Smooth muscle cell of the brain vasculature (primary cell): ENCODE data around the gene ATOH8.

Experiments
- DNase-seq: peaks from one replicate; pipeline ENCODE4 v3.0.0-alpha.2; 2012; ENCODE audit warnings: low read depth, low spot score

The ATOH8 gene

DNA sequence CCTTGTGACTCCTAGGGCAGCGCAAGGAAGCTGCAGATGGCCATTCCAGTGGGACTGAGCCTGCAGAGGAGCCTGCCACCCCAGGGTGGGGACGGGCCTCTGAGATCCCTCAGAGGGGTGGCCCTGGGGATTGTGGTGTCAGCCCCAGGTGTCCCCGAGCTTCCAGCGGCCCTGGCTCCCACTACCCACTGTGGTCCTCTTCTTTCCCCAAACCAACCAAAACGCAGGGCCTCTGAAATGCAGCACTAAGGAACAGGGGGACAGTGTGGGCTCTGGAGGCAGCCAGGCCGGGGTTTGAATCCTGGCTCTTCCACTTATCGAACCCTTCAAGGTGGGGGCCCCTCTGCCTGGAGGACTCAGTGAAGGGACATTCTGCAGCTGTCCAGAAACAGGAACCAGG, 32.7 kb downstream of the ATOH8 start:
- DNase-seq: no peak

DNA sequence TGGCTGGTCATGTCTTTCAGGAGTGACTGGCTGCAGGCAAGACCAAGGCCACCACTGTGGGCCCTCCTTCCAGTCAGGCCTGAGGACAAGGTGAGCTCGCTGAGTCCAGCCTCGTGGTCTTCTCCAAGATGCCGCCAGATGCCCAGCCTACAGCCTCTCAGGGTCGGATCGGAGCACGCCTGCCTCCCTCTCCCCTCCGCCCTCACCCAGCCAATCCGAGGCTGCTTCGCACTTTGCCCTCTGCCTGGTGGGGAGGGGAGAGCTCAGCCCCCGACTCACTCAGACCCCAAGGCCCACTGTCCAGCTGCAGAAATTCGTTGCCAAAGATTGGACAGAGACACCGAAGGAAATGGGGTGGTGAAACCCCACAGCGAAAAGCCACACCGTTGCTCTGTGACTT, 33.1 kb downstream of the ATOH8 start:
- no peak for DNase-seq

DNA sequence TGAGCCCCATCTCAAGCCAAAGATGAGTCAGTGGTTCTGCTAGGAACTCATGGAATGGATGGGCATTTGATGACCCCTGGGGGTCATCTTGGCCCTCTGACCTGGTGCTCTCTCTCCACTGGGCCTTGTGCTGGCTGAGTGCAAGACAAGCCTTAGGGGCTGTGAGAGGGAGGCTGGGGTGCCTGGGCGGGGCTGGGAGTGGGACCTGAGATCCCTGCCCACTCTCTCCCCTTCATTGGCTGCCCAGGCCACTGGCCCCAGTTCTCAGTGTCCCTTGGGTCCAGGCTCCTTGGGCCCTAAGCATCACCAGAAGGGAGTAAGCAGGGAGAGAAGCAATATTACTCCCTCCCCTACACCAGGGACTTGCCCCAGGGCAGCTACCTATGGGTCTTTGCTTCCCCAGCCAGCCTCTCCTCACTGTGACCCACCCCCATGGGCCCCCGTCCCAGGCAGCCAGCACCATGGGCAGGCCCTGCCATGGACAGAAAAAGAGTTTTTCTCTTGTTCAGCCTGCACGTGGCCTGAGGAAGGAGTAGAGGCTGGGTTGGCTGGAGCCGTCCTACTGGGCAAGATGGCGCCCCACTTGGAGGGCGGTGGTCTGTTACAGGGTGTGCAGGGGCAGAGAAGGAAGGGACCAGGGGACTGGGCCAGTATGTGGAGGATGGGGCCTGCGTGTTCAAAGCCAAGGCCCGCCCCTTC, 33.6 kb downstream of the ATOH8 start:
- DNase-seq: no peak

DNA sequence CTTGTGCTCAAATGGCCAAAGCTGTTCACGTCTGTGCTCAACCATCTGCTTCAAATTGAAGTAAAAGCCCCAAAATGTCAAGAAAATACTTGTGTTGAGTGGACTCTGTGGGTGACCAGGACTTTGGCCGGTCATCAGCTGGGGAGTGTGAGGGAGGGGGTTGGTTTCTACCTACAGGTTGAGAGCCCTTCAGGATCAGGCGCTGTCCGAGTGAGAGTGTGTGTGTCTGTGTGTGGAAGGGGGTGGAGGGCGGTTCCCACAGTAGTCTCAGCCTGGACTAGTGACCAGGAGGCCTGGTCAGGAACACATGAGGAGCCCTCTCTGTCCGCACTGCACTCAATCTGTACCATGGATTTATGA, 34.2 kb downstream of the ATOH8 start:
- DNase-seq: no peak

DNA sequence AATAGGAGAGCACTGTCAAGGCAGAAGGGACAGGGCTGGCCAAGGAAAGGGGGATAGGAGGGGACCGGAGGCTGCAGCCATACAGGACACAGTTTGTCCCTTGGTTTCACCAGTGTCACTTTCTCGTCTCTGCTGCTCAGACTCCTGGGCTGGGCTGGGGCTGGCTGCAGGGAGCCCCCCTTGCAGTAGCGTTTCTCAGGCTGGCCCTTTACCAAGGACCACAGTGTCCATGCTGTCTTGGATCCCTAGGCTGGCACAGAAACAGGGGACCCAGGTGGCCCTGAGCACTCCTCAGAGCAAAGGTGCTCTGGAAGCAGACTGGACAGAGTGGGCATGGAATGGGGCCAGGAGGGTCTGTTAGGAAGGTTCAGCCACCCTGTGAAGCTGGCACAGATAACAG, 34.8 kb downstream of the ATOH8 start:
- DNase-seq: no peak

DNA sequence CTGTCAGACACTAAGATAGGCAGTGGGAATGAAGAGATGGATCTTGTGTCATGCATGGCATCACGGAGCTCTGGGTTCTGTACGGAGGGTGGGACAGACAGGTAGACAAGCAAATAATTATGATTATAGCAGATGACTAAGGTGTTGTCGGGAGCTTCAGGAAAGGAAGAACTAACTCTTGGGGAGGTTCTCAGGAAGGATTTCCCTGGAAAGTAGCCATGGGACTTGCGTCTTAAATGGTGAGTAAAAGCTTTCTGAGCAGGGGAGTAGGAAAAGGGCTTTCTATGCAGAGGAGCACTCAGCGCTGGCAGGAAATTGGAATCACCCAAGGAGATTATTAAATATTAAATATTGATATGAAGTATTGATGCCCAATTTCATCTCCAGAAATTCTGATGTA, 35.5 kb downstream of the ATOH8 start:
- no peak for DNase-seq

DNA sequence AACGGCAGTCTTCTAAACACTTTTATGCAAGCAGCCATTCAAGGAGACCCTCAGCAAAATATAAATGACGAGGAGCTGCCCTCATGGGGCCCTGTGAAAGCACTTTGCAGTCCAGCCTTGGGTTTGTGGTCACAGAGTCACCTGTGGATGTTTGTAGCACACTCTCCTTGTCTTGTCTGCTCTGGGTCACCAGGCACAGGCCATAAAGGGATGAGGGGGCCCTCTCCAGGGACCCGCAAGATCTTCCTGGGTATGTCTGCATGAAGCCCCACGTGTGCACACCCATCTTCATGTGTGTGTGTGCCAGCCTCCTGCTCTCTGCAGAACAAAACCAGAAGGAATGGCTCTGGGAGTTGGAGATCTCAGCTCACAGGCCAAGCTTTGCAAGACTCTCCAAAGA, 36.2 kb downstream of the ATOH8 start:
- no peak for DNase-seq

DNA sequence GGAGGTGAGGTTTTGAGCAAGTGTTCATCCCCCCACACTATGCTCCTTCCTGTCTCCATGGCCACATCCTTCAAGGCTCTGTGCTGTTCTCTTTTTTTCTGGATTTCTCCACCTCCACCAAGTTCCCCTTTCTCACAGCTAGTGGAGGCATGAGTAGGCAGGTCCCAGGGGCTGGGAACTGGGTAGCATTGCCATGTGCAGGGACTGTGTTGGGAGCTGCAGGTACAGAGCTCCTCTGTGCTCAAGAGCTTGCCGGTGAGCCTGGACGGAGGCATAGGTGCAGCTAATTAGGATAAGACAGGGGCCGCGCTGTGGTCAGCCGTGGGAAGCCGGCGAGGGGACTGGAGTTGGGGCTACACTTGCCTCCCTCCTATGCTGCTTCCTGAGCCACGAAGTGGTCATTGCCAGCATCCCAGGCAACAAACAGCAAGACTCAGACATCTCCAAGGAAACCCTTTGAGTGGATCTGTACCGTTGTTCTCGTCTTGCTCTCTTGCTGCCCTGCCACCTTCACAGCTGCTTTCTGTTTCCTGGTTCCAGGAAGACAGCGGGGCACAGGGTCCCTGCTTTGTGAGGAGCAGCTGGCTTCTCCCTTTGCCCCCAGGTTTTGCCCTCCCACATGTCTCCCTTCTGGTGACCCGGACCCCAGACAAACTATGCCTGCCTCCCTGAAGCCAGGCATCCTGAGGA, 36.9 kb downstream of the ATOH8 start:
- no peak for DNase-seq

DNA sequence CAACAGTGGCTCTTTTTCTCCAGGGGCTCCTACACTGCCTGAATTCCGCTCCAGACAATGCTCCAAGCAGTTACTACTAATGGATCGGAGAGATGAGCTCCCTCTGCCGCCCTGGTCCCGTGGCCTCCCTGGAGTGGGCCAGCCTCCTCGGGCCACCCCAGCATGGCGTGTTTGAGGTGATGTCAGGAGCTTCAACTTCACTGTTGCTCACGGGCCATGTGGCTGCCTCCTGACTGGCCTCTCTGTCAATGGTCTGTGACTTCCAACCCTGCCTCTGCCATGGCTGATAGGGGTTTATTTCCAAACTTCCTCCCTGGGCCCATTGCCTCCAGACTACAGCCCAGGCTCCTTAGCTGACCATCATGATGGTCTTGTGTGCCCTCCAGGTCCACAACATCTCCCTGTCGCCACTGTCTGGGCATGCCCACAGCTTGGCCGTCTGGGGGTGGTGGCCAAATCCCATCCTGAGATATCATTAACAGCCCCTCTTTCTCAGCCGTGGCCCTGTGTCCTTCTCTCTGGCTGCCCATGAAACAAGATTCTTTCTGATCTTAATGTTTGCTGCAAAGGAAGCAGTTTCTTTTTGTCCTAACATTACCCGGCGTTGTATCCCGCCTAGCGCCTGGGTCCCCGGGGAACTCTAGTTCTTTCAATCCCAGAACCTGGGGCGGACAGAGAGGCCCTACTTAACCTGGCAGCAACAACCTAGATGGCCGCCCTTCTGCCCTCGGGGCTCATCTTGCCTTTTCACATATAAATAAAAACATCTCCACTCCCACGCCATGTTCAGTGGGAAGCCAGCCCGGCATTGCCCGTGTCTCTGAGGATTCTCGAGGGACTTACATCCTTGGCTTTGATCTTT, 38.1 kb downstream of the ATOH8 start:
- no peak for DNase-seq

DNA sequence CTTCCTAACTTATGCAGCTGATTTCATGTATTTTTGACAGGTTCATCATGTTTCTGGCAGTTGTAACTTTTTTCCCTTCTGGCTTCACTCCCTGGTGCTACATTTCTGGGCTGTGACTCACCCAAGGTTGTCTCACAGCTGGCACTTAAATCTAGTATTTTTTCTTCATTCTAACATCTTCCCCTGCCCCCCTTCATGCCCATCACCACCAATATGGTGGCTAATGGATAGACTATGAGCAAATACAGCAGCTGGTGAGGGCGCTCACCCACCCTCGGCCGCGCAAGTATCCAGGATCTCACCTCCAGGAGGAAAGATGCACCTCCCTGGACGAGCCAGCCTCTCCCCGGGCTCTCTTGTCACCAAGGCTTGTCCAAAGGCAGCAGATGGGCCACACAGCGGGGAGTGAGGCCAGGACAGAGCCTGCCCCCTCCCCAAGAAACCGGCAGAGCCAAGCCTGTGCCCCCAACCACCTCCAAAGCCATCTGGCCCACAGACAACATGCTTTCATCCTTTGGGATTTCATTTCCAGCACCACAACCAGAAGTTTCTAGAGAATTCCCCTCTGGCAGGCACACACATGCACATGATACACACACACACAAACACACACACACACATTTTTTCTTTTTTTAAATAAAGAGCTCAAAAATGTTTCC, 39.1 kb downstream of the ATOH8 start:
- no peak for DNase-seq

DNA sequence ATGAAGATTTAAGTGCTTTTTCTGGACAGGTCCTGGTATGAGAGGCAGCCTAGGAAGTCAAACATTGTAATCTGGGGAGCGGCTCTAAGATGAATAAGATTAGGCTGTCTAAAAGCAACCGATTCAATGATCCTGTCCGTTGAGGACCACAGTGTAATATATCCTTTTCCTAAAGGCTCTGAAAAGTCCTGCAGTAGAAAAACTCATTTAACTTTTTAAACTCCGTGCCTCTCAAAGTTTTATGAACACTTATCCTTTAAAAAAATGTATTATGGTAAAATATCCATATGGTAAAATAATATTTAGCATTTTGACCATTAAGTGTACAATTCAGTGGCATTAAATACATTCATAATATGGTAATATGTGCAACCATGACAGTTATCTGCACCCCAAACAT, 39.8 kb downstream of the ATOH8 start:
- no peak for DNase-seq

DNA sequence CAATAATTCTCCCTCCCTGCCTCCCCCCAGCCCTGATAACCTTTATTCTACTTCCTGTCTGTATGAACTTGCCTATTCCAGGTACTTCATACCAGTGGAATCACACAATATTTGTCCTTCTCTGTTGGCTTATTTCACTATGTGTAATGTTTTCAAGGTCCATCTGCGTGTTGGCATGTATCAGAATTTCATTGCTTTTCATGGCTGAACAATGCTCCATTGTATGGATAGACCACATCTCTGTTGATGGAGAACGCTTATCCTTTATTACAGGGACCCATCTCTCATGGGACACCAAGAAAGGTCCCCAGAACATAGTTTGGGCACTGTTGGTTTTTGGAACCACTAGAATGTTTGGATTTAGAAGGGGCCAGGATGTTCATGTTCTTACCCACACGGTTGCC, 40.2 kb downstream of the ATOH8 start:
- DNase-seq: no peak

DNA sequence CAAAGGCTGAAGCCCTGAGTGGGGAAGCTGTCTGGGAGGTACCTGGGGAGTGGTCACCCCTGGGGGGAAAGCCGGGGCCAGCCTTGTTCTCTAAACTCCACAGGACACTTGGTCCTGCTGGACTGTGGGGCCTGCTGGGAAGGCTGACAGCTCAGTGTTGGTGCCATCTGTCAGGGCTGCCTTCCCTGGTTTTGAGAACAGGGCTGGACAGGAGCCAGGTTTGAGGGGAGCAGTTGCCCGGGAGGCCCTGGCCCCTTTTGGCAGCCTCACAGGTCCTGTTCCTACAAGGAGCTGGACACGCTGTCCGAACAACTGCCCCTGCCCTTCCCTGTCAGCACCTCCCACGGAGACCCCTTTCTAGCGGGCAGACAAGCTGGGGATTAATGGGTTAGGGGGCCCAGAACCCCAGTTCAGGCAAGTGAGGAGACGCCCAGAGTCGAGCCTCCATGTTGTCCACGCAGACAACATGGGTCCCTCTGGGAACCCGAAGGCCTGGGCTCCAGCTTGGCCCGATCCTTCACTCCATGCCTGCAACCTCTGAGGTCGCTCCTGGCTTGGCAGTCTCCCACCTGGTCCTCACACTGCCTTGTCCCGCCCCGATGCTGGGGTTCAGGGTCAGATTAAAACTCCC, 40.8 kb downstream of the ATOH8 start:
- DNase-seq: no peak

DNA sequence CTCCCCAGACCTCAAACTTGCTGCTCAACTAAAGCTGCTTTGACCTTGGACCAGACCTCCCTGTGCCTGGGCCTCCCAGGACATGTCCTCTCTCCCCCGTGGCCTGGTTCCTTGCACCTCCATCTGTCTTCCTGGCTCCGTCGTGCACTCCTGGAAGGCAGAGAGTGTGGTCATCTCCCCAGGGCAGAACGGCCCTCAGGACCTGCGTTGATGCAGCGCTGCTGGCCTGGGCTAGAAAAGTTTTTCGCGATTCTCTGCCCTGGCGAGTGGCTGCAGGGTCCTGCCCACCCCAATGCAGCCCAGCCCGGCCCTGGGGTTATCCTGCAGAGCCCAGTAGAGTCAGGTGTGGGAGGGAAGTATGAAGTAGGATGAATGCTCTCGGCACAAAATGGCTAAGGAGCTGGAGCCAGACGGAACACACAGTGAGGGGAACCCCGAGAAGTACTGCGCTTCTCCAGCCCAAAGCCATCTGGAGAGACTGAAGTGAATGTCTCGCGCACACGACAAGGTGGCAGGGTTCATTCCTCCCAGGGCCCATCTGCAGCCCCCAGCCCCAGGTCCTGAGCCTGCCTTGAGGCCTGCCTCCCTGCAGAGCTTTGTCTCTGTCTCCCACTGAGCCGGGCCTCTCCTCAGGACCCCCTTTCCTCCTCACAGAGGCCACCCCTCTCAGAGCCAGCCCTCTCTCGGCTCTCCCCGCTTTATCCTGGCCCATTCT, 41.7 kb downstream of the ATOH8 start:
- no peak for DNase-seq

DNA sequence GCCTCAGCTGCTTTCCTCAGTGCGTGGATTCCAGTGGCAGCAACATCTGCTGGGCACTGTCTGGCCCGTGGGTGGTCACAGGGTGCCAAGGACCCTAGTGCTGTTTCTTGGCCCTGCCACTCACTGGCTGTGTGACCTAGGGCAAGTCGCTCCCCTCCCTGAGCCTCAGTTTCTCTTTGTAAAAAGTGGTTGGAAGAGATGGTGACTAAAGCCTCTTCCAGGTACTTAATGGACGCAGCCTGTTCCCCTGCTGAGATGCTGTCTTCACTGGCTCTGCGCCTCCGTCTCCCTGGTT, 42.2 kb downstream of the ATOH8 start:
- DNase-seq: no peak

DNA sequence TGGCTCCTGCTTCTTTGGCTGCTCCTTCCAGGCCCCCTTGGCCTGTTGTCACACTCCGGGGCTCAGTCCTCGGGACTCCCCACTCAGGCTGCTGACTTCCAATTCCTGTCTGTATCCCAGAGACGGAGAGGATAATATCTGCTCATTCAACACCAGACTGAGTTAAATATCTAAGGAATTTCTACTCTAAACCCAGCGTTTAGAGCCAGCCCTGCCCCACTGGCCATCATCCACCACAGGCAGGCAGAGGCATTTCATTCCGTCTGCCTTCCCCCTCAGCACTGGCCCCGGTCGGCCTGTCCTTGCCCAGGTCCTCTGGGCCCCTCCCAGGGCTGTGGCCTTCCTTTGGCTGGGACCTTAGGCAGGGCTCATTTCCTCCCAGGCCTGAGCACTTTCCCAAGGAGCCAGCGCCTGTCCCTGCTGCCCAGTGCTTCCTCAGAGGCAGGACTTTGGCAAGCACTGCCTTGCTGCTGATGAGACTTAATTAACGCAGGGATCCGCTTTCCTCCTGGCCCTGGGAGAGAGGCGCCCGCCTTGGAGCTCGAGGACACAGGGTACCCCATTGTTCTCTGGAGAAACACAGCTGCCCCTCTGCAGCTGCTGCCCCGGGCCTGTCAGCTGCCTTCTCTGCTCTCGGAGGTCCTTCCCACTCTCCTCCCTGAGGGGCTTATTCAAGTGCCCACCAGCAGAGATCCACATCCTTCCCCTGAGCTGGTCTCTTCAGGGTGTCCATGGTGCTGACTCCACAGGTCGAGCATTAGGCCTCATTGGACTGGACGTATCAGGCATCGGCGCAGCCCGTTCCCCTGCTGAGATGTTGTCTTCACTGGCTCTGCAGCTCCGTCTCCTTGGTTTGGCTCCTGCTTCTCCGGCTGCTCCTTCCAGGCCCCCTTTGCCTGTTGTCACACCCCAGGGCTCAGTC, 42.8 kb downstream of the ATOH8 start:
- DNase-seq: no peak

DNA sequence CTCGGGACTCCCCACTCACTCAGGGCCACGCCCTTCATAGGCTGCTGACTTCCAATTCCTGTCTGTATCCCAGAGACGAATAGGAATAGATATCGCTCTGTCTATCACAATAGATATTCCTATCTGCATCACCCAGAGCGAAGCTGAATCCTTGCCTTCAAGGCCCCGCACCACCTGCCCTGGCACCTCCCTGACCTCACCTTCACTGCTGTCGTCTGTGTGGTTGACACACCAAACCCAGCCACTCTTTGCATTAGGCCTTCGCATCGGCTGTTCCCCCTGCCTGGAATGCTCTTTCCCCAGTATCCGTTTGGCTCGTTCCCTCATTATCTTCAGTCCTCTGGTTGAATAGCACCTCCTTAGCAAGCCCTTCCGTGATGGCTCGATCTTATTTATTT, 43.5 kb downstream of the ATOH8 start:
- no peak for DNase-seq

DNA sequence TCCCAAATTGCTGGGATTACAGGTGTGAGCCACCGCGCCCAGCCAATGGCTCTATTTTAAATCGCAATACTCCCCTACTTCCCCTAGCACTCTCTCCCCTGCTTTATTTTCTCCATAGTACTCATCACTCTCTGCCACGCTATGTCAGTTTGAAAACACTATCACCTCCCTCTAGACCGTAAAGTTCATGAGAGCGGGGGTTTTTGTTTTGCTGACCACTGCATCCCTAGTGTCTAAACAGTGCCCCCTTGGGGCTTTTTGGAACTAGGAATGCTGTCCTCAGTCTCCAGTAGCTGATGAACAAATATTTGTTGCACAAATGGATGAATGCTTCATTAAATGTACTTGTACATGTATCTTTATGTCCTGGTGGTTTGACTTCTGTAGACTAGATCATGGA, 44.1 kb downstream of the ATOH8 start:
- DNase-seq: no peak

DNA sequence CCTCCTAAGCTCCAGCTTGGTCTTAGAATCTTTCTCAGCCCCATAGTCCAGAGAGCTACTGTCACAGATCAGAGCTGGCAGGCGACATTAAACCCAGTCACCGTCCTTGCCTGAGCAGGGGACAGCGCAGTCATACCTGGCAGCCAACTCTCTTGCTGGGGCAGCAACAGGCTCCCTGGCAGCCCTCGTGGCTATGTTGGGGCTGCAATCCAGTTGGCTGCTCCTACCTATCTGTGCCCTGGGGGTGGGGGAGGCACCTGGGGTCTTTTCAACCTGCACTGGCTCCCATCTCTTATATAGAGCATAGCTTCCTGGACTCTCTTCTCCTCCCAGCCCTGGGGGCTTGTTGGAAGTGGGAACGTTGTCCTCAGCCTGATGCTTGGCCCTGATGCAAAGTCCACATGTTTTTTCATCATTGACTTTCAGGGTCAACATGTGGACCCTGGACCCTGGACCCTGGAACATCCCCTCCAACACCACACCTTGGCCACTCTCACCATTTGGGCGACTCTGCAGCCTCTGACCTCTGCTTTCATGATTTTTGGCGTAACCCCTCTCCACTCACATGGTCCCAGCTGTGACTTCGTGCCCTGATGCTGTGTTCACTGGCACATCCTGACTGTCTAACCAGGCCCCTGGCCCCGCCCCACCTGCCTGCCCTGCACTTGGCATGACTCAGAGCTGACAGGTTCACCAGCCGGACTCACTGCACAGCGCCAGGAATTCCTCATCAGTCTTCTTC, 45.6 kb downstream of the ATOH8 start:
- DNase-seq: no peak

DNA sequence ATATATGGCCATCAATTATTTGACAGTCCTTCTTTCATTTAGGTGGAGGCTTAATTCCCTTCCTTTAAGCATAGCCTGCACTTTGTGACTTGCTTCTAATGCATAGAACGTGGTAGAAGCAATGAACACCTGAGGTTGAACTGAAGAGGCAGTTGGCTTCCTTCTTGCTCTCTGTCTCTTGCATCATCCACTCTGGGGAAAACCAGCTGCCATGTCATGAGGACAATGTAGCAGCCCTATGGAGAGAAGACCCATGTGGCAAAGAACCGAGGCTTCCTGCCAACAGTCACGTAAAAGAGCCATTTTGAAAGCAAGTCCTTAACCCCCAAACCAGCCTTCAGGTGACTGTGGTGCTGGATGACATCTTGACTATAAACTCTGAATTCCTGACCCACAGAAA, 46.8 kb downstream of the ATOH8 start:
- DNase-seq: no peak
